T-helper 1 cell (primary cell): Measurements from ENCODE around the gene KCND3.

Experiments
- DNase-seq, 5 donors: peaks; one replicate each; pipeline ENCODE4 v3.0.0-alpha.2; 2012 to 2020

The KCND3 gene

GRCh38 chr1:111909030-111909429 lies 80.4 kb downstream of the KCND3 start:
- DNase-seq = no peak

GRCh38 chr1:111908011-111908621 lies 81.4 kb downstream of the KCND3 start:
- no peak for DNase-seq

GRCh38 chr1:111907321-111907720 lies 82.1 kb downstream of the KCND3 start:
- DNase-seq = peak in 1 of 5 donors; percentile 17

DNA sequence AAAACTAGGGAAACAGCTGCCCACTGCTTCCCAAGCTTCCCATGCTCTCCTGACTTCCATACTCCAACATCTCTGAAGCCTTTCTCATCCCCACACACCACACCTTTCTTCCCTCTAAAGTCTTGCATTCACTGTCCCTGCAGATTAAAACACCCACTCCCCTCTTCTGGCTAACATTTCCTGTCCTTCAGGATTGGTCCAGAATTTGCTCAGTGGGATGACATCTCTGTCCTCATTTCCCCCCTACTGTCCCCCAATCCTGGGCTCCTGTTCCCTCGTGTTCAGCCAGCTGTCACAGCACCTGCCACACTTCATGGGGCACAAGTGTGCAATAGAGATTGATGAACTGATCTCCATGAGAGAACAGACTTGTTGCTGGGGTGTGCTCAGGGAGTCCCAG lies 82.7 kb downstream of the KCND3 start:
- DNase-seq = no peak

DNA sequence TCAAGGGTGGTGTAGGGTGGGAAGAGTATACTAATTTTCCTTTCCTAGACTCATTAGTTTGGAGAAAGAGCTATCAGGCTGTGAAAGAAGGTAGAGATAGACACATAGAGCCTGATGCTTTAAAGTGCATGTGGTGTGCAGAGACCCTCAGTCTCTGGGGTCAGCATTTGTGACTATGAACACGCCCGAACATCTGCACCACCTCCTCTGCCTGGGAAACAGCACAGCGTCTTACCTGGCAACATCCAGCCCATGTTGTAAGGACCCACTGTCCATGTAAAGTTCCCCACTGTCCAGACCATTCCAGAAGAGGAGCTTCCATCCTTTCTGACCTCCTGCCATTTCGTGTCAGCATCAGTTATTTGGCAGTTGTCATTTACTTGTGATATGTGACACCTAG lies 83.4 kb downstream of the KCND3 start:
- DNase-seq = no peak

- peak in 1 of 5 donors; percentile 67 for DNase-seq
Measured at GRCh38 chr1:111904478-111905218, 84.8 kb downstream of the KCND3 start.

DNA sequence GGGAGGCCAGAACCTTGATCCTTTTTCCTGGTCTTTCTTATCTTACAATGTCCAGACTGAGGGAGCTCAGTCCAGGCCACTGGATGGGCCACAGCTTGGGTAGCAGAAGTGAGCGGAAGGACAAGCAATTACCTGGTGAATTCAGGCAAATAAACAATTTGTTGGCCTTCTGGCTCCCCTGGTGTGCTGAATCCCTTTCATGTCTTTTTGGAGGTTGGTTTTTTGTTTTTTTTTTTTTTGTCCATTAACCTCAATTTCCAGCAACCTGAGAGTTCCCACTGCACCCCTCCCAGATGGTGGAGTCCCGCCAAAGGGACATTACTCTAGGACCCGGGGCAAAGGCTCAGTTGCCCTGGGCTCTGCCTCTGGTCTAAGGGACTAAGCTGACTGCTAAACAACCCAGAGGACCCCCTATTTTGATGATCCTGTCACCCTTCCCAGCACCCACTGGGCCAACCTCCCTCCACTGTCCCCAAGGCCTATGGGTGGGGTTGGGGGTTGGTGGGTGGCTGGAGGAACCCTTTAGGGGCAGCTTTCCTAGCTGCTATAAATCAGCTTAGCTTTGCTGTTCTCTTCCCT lies 85.5 kb downstream of the KCND3 start:
- no peak for DNase-seq

- DNase-seq = no peak
Measured at GRCh38 chr1:111903148-111903870, 86.2 kb downstream of the KCND3 start.

DNA sequence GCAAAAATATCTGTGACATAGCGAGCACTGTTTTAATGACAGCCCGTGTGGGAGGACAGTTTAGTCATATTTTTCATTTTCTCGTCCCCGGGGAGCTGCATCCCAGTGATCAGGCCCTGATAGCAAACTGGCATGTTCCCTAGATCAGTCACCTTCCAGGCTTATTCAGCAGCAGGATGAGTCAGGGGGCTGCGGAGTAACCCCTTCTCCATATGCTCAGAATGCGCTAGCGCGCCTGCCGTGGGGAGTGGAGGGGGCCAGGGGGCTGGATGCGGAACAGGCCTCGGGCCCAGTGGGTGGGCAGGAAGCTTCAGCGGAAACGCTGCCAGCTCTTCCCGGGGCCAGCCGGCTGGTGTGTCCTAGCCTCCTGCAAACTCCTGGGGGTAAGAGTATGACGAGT lies 94.0 kb downstream of the KCND3 start:
- no peak for DNase-seq

GRCh38 chr1:111895017-111895416 lies 94.5 kb downstream of the KCND3 start:
- no peak for DNase-seq

GRCh38 chr1:111894497-111894896 lies 95.0 kb downstream of the KCND3 start:
- DNase-seq = no peak

- DNase-seq = no peak
Measured at GRCh38 chr1:111891566-111891965, 97.9 kb downstream of the KCND3 start.

DNA sequence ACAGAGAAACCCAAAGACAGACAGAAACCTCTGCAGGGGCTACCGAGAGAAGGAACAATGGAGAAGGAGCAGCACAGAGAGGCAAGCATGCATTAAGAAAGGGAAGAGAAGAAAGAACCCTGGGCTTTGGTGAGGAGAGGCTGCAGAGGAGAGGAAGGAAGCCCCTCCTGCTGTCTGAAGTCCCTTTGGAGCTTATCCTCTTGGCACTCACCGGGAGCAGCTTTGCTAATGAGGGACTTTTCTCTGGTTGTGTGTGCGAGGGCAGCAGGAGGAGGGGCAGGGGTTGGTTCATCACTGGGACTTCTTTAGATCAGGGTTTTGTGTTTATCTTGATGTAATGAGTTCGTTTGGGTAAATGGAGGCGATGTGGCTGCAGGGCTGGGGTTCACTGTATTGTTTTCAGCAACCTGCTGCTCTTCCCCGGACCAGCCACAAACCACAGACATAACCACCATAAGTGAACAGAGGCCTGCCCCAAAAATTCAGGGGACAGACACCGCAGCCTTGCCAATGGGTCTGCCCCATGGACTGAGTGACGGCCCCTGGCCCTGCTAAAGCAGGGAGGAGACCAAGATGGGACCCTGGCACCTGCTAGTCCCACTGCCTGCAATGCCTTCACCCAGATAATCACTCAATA lies 100.6 kb downstream of the KCND3 start:
- DNase-seq = no peak

DNA sequence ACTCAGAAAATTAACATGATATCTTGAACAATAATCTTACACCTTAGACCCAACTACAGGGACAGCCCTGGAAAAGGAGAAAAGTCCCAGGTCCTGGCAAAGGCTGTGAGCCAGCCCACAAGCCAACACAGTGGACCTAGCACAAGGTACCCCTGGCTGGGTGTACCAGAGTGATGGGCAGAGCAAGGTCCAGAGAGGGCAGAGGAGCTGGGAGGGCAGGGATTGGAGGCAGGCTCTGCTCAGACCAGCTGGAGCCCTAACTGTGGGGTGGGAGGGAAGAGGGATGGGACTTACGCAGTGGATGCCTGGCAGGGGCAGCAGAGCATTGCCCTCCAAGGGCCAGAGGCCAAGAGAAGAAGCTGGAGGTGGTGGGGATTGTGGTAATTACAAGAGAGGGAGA lies 101.6 kb downstream of the KCND3 start:
- no peak for DNase-seq

GRCh38 chr1:111887385-111887784 lies 102.1 kb downstream of the KCND3 start:
- no peak for DNase-seq

DNA sequence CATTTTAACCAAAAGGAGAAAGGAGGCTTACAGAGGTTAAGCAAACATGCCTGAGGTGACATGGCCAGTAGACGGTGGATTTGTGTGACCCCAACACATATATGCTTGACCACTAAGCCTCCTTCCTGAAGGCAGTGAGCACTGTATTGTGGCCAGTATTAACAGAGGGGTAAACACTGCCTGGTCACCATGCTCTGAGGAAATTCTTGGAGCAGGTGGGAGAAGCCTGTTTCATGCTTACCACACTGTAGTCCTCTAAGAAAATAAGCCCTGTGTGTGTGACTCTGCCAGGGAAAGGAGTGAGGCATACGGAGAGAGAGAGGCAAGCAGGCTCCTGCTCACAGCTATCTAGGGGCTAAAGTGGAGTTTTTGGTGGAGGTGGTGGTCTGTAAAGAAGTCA lies 102.7 kb downstream of the KCND3 start:
- DNase-seq = no peak

- no peak for DNase-seq
Measured at GRCh38 chr1:111884772-111885443, 104.6 kb downstream of the KCND3 start.

- DNase-seq = no peak
Measured at GRCh38 chr1:111882986-111883560, 106.4 kb downstream of the KCND3 start.

DNA sequence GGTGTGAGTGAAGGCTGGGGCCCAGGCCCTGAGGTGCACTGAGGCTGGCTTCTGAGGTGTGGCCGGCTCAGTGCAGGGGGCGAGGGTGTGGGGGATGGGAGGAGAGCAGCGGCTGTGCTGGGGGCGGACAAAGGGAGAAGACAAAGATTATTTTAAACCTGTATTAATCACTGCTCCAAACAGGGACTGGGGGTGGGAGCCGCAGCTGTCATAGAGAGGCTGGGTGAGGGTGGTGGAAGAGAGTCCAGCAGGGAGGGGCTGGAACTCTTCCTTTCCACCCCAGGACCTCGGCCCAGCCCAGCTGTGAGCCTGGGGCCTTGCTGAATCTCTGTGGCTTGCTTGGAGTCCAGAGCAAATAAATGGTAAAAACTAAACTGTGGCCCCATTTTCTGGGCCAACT lies 106.9 kb downstream of the KCND3 start:
- DNase-seq = no peak

DNA sequence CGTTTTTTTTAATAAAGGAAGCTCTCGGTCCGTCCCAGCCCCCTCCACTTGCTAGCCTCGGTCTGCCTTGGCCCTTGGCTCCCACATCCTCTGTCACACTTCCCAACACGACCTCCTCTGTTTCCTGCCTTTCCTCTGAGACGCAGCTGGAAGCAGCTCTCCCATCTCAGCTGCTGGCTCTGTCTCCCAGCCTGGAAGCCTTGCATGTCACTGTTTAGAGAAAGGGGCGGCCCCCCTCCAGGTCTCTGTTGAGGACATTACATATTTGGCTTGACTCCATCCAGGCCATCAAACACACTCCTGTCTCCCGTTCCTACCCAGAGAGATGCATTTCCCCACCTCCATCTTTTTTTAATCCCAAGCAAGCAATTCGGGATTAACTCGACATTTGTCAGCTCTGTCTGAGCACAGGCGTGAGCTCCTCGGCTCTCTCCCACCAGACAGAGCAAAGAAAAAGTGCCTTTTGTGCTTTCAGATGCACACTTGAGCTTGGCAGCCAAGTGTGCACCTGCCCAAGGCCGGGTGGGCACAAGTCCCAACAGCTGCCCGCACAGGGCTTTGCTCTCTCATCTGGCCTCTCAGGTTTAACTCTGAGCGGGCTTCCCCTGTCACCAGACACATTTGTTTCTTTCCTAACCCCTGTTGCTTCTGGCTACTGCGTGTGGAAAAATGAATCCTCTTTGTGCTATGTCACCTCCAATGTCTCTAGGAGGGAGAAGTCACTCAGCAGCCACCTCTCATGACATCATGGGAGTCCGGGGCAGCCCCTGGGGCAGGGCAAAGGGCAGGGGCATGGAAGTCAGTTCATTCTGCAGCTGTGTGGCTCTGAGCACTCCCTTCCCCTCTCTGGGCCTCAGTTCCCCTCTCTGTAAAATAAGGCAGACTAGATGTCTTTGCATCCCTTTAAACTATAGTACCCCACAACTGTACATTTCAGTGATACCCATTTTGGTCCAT lies 108.3 kb downstream of the KCND3 start:
- DNase-seq = no peak

- no peak for DNase-seq
Measured at GRCh38 chr1:111879081-111879480, 110.4 kb downstream of the KCND3 start.
